ENCODE measurements around the gene OSBP2. TPM values are rescaled to one million over a fixed set of nuclear protein-coding genes. Genes with fewer than 3 reads are reported as not detected.

The OSBP2 gene
- total and polyA plus RNA-seq, 12 donors, result 0.84 to 20.1 (median 13.2) TPM

GRCh38 chr22:30868663-30869385, 174.2 kb downstream of the OSBP2 start:
- H3K9me3 ChIP-seq, result no peaks in the 10 kb centered on the region
- H3K27ac ChIP-seq, result no peak overlapping the region
- no peaks in the 10 kb centered on the region for H3K27me3 ChIP-seq
- no peak overlapping the region for H3K4me3 ChIP-seq
- H3K4me1 ChIP-seq, result peaks cover 0 to 9% (median 0%) of the 10 kb centered on the region in 9 donors
- intact Hi-C loops (cut with DNase I), result no loop called here
- TF ChIP-seq CTCF (IDR thresholded peaks at IDR 0.05), result no peak
- WGBS, 2 donors, result 75 to 79% methylated on average over 12 of the region's 12 CpGs
- DNase-seq (peak in 1 of 2 donors; percentile 10), ATAC-seq (no peak)
- no peaks in the 10 kb centered on the region for H3K36me3 ChIP-seq

GRCh38 chr22:30869667-30870395, 175.2 kb downstream of the OSBP2 start:
- peaks cover 0 to 9% (median 0%) of the 10 kb centered on the region in 9 donors for H3K4me1 ChIP-seq
- no peaks in the 10 kb centered on the region for H3K27me3 ChIP-seq
- 94 to 95% methylated on average over 15 of the region's 15 CpGs for WGBS, 2 donors
- no peak overlapping the region for H3K27ac ChIP-seq
- DNase-seq, result peak in 1 of 2 donors; percentile 1
- no peaks in the 10 kb centered on the region for H3K9me3 ChIP-seq
- ATAC-seq, result no peak
- intact Hi-C loops (cut with DNase I), result loop anchor here in 1 of 10 donors (10.0 kb wide), 1 partner anchor 55 kb away; no protein-coding TSS in a partner anchor
- no peak overlapping the region for H3K4me3 ChIP-seq
- TF ChIP-seq CTCF (IDR thresholded peaks at IDR 0.05), result no peak
- H3K36me3 ChIP-seq, result no peaks in the 10 kb centered on the region

GRCh38 chr22:30870451-30871345, 176.0 kb downstream of the OSBP2 start:
- DNase-seq, result peak in 1 of 2 donors; percentile 2
- 89 to 90% methylated on average over 36 of the region's 36 CpGs for WGBS, 2 donors

More at GRCh38 chr22:30870451-30871345, 176.0 kb downstream of the OSBP2 start:
- ATAC-seq, result no peak
- Histone ChIP-seq H3K4me3 (no peak overlapping the region), H3K36me3 (no peaks in the 10 kb centered on the region), H3K27me3 (no peaks in the 10 kb centered on the region), H3K9me3 (no peaks in the 10 kb centered on the region), H3K4me1 (peaks cover 0 to 14% (median 0%) of the 10 kb centered on the region in 9 donors), H3K27ac (no peak overlapping the region)
- TF ChIP-seq CTCF (IDR thresholded peaks at IDR 0.05), result no peak
- intact Hi-C loops (cut with DNase I), result loop anchor here in 1 of 10 donors (10.0 kb wide), 1 partner anchor 56 kb away; no protein-coding TSS in a partner anchor
